GM23338 (cell line): ENCODE results near the gene NELFE. TPM values are rescaled to one million over a fixed set of nuclear protein-coding genes. Genes with fewer than 3 reads are reported as not detected.
A peak's percentile ranks its signal among the peaks of the same experiment; 100 is the strongest.

ENCODE experiments used
- ATAC-seq: fragments of 200-7000 bp; cut with Tn5 transposase; 3 replicates; pipeline ENCODE4 v1.9.1; 2020
- DNase-seq: peaks from one replicate; pipeline ENCODE4 v3.0.0-alpha.2; 2015; ENCODE audit warnings: low spot score
- H2AFZ ChIP-seq: fragments of 200-600 bp; sonication (generic); 2 replicates; pipeline ENCODE4 v1.8.0; 2016; ENCODE audit warnings: antibody characterized with exemption, mild to moderate bottlenecking, moderate library complexity
- H3F3A ChIP-seq: fragments of 200-600 bp; sonication (generic); replicated peaks from 2 replicates; pipeline ENCODE4 v1.8.0; 2017; ENCODE audit warnings: antibody characterized with exemption, mixed run types, low read depth
- H3K27ac ChIP-seq: fragments of 200-600 bp; sonication (generic); 2 replicates; pipeline ENCODE4 v1.6.1; 2016; ENCODE audit warnings: low read depth
- H3K27me3 ChIP-seq: fragments of 200-600 bp; sonication (generic); 2 replicates; pipeline ENCODE4 v1.8.0; 2016; ENCODE audit warnings: mild to moderate bottlenecking, mixed run types, moderate library complexity; ENCODE audit not compliant: insufficient read depth
- H3K36me3 ChIP-seq: fragments of 200-600 bp; sonication (generic); 2 replicates; pipeline ENCODE4 v1.8.0; 2016; ENCODE audit warnings: mild to moderate bottlenecking; ENCODE audit not compliant: insufficient read depth
- H3K4me1 ChIP-seq: fragments of 200-600 bp; sonication (generic); 2 replicates; pipeline ENCODE4 v1.8.0; 2016; ENCODE audit warnings: mild to moderate bottlenecking, moderate library complexity; ENCODE audit not compliant: insufficient read depth
- H3K4me2 ChIP-seq: fragments of 200-600 bp; sonication (generic); 2 replicates; pipeline ENCODE4 v1.7.1; 2017; ENCODE audit warnings: mixed run types
- H3K4me3 ChIP-seq: fragments of 200-600 bp; sonication (generic); 2 replicates; pipeline ENCODE4 v1.6.1; 2016; ENCODE audit warnings: mixed run types
- H3K79me2 ChIP-seq: fragments of 200-600 bp; sonication (generic); replicated peaks from 2 replicates; pipeline ENCODE4 v1.8.0; 2017; ENCODE audit warnings: mild to moderate bottlenecking; ENCODE audit not compliant: insufficient read depth
- H3K9me2 ChIP-seq: fragments of 200-600 bp; sonication (generic); 2 replicates; pipeline ENCODE4 v1.8.0; 2017; ENCODE audit not compliant: insufficient read depth
- H4K20me1 ChIP-seq: fragments of 200-600 bp; sonication (generic); replicated peaks from 2 replicates; pipeline ENCODE4 v1.8.0; 2017; ENCODE audit warnings: mild to moderate bottlenecking; ENCODE audit not compliant: insufficient read depth
- H3K27ac Mint-ChIP-seq: 2 replicates; pipeline ENCODE4 v1.8.0; 2020; ENCODE audit warnings: inconsistent platforms, mild to moderate bottlenecking, moderate library complexity, mixed read lengths
- H3K27me3 Mint-ChIP-seq: 3 replicates; pipeline ENCODE4 v1.8.0; 2022; ENCODE audit warnings: low read depth, mild to moderate bottlenecking, moderate library complexity, mixed read lengths, inconsistent platforms; ENCODE audit not compliant: insufficient read depth, poor library complexity
- H3K36me3 Mint-ChIP-seq: 3 replicates; pipeline ENCODE4 v1.8.0; 2021; ENCODE audit warnings: low read depth, mild to moderate bottlenecking, inconsistent platforms, moderate library complexity, mixed read lengths
- H3K4me1 Mint-ChIP-seq: 3 replicates; pipeline ENCODE4 v1.8.0; 2020; ENCODE audit warnings: mild to moderate bottlenecking, inconsistent platforms, mixed read lengths
- H3K4me3 Mint-ChIP-seq: 3 replicates; pipeline ENCODE4 v1.8.0; 2021; ENCODE audit warnings: moderate library complexity, mild to moderate bottlenecking, inconsistent platforms, mixed read lengths
- H3K9me3 Mint-ChIP-seq: 3 replicates; pipeline ENCODE4 v1.8.0; 2020; ENCODE audit warnings: moderate library complexity, mild to moderate bottlenecking, inconsistent platforms, mixed read lengths
- CREB1 ChIP-seq: fragments of 250-450 bp; sonication (Bioruptor Pico); IDR thresholded peaks from 2 replicates; pipeline ENCODE4 v1.5.0; 2020; ENCODE audit warnings: low read depth, mild to moderate bottlenecking, moderate library complexity
- CTCF ChIP-seq, 2 experiments: fragments of 200-600 bp in 1 of 2; sonication (generic) in 1 of 2; conservative IDR thresholded peaks; 2 replicates each; pipeline versions ENCODE4 v1.5.1 to v1.6.1; 2016 to 2017; ENCODE audit warnings: antibody characterized with exemption in 2 of 2, low read depth in 2 of 2, mild to moderate bottlenecking in 2 of 2, moderate library complexity in 1 of 2
- EZH2 ChIP-seq: fragments of 200-600 bp; sonication (generic); IDR thresholded peaks from one replicate; pipeline ENCODE4 v1.8.0; 2017; ENCODE audit warnings: antibody characterized with exemption, mild to moderate bottlenecking, low read depth; ENCODE audit not compliant: unreplicated experiment
- POLR2AphosphoS5 ChIP-seq: IDR thresholded peaks from 2 replicates; pipeline ENCODE4 v1.6.1; 2016; ENCODE audit warnings: antibody characterized with exemption, low read depth
- REST ChIP-seq: IDR thresholded peaks from one replicate; pipeline ENCODE4 v1.6.1; 2018; ENCODE audit warnings: antibody characterized with exemption; ENCODE audit not compliant: unreplicated experiment
- ZNF114 ChIP-seq: fragments of 250-450 bp; sonication (Bioruptor Pico); IDR thresholded peaks from 2 replicates; pipeline ENCODE4 v1.5.0; 2020; ENCODE audit warnings: mild to moderate bottlenecking, moderate library complexity
- ZNF331 ChIP-seq: fragments of 250-450 bp; sonication (Bioruptor Pico); IDR thresholded peaks from 2 replicates; pipeline ENCODE4 v1.5.0; 2020; ENCODE audit warnings: low read depth, mild to moderate bottlenecking, moderate library complexity
- polyA plus RNA-seq: library from polyadenylated mRNA; unstranded; fragments of >200 nt; fragmentation: Nextera tagmentation; extraction: Ambion mirVana; gene quantifications from 2 replicates; pipeline ENCODE4 v1.2.1, GENCODE V29; 2016
- total RNA-seq: library from RNA; depleted of rRNA; stranded (reverse); fragments of >200 nt; shearing (Covaris generic); gene quantifications from 2 replicates; pipeline ENCODE4 v1.2.3, GENCODE V29; 2014
- TF ChIP-seq, protein P1 (sequence below): IDR thresholded peaks from 2 replicates; pipeline ENCODE4 v1.6.1; 2016; ENCODE audit warnings: antibody characterized with exemption

The NELFE gene
- total and polyA plus RNA-seq, 2 experiments from 2014 or later = 64.0 to 93.4 TPM

DNA sequence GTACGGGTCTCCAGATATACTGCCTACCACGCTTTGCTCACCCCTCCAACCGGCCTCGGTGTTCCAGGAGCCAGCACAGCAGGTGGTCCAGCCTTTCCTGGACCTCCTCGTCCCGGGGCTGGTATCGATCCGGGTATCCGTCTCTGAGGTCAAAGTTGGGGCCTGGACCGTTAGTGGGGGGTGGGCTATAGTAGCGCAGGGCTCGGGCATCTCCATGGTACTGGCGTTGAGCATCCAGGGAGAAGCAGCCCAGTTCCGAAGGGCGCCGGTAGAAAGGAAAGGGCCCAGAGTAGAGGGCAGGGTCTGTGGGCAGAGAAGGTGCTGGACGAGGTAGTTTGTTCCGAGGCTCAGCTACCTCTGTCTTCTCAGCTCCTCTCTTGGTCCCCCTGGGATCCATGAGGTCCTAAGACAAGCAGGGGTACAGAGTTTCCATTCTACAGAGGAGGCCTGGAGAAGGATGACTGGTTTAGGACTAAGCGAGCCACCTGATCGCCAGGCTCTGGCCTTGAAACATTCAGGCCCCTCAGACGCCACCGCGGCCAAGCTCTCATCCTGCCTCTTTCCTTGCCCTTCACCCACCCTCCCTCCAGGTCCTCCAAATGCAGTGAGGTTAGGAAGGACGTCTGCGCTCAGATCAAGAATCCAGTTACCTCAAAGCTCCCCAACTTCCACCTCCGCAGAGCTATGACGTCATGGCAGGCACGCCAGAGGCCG lies 12.7 kb upstream of the NELFE start:
- peak overlapping the region; percentile 99 for H3K27ac Mint-ChIP-seq
- DNase-seq = no peak
- TF ChIP-seq ZNF331 (0 out of 2 replicates have a peak, but pooled peaks have one; percentile 44), CTCF (conservative IDR thresholded peaks at IDR 0.05; ENCODE audit: low read depth in 2 of 2) (no peak), ZNF114 (CRISPR knock-in tag) (0 out of 2 replicates have a peak, but pooled peaks have one; percentile 66)
- H3K27ac ChIP-seq = peak overlapping the region; percentile 89
- H3K4me2 ChIP-seq = peak overlapping the region; percentile 85
- peak overlapping the region; percentile 76 for H3K4me3 ChIP-seq
- no peaks in the 10 kb centered on the region for H3K9me2 ChIP-seq
- H3K4me3 Mint-ChIP-seq = peak overlapping the region; percentile 89
- H3K36me3 Mint-ChIP-seq = peaks cover 59% of the 10 kb centered on the region
- ATAC-seq = peak; percentile 27
- H3K4me1 ChIP-seq = peaks cover 6% of the 10 kb centered on the region
- H3K9me3 Mint-ChIP-seq = peaks cover 19% of the 10 kb centered on the region; the same call in 2 of the 3 replicates
- peaks cover 9% of the 10 kb centered on the region for H3F3A ChIP-seq
- peaks cover 5% of the 10 kb centered on the region; the same call in 1 of the 2 replicates for H3K36me3 ChIP-seq
- H3K27me3 Mint-ChIP-seq = peaks cover 24% of the 10 kb centered on the region
- peak overlapping the region; percentile 88 for H2AFZ ChIP-seq
- no peaks in the 10 kb centered on the region for H3K27me3 ChIP-seq
- peaks cover 8% of the 10 kb centered on the region for H3K4me1 Mint-ChIP-seq
- peaks cover 14% of the 10 kb centered on the region for H3K79me2 ChIP-seq
- H4K20me1 ChIP-seq = no peaks in the 10 kb centered on the region

GRCh38 chr6:31970604-31971271 lies 12.0 kb upstream of the NELFE start:
- Histone ChIP-seq H3K4me2 (peak overlapping the region; percentile 85), H3K79me2 (peaks cover 14% of the 10 kb centered on the region), H3K36me3 (peaks cover 5% of the 10 kb centered on the region; the same call in 1 of the 2 replicates), H3K4me1 (peaks cover 6% of the 10 kb centered on the region), H3F3A (peaks cover 9% of the 10 kb centered on the region), H3K27me3 (no peaks in the 10 kb centered on the region), H3K27ac (peak overlapping the region; percentile 89; the same call in 1 of the 2 replicates), H3K4me3 (peak overlapping the region; percentile 76), H2AFZ (no peak overlapping the region), H4K20me1 (no peaks in the 10 kb centered on the region), H3K9me2 (no peaks in the 10 kb centered on the region)
- ATAC-seq (no peak), DNase-seq (no peak)
- Mint-ChIP-seq H3K4me1 (peaks cover 8% of the 10 kb centered on the region), H3K27ac (peak overlapping the region; percentile 99), H3K27me3 (peaks cover 24% of the 10 kb centered on the region), H3K36me3 (peaks cover 65% of the 10 kb centered on the region), H3K9me3 (peaks cover 19% of the 10 kb centered on the region; the same call in 2 of the 3 replicates), H3K4me3 (peak overlapping the region; percentile 89)
- TF ChIP-seq, protein P1, sequence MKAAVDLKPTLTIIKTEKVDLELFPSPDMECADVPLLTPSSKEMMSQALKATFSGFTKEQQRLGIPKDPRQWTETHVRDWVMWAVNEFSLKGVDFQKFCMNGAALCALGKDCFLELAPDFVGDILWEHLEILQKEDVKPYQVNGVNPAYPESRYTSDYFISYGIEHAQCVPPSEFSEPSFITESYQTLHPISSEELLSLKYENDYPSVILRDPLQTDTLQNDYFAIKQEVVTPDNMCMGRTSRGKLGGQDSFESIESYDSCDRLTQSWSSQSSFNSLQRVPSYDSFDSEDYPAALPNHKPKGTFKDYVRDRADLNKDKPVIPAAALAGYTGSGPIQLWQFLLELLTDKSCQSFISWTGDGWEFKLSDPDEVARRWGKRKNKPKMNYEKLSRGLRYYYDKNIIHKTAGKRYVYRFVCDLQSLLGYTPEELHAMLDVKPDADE = no peak
- no peak for TF ChIP-seq REST
- TF ChIP-seq POLR2AphosphoS5 = no peak
- no peak for TF ChIP-seq EZH2
- no peak for TF ChIP-seq CREB1 (CRISPR knock-in tag)
